ENCODE data around the gene PRIMA1.

PRIMA1 gene

GRCh38 chr14:93727917-93728650 lies 60.2 kb downstream of the PRIMA1 start:
- Histone ChIP-seq H3K27me3 (replicated peaks; ENCODE audit: control insufficient read depth, insufficient read depth, low read length) (no peaks in the 10 kb centered on the region), H3K4me1 (ENCODE audit: control insufficient read depth, insufficient read depth, low read length) (no peaks in the 10 kb centered on the region), H3K4me3 (ENCODE audit: low read length) (no peak overlapping the region), H3K9ac (ENCODE audit: low read length) (no peak overlapping the region), H3K9me3 (ENCODE audit: control insufficient read depth, low read length) (no peaks in the 10 kb centered on the region), H3K36me3 (ENCODE audit: control insufficient read depth, insufficient read depth, low read length, severe bottlenecking) (no peaks in the 10 kb centered on the region)
- DNase-seq (ENCODE audit: low read depth), result no peak

- no peak for DNase-seq (ENCODE audit: low read depth)
- Histone ChIP-seq H3K9ac (ENCODE audit: low read length) (no peak overlapping the region), H3K9me3 (ENCODE audit: control insufficient read depth, low read length) (no peaks in the 10 kb centered on the region), H3K4me1 (ENCODE audit: control insufficient read depth, insufficient read depth, low read length) (no peaks in the 10 kb centered on the region), H3K27me3 (replicated peaks; ENCODE audit: control insufficient read depth, insufficient read depth, low read length) (no peaks in the 10 kb centered on the region), H3K36me3 (ENCODE audit: control insufficient read depth, insufficient read depth, low read length, severe bottlenecking) (no peaks in the 10 kb centered on the region), H3K4me3 (ENCODE audit: low read length) (no peak overlapping the region)
Observed at GRCh38 chr14:93727039-93727740, 61.1 kb downstream of the PRIMA1 start.

DNA sequence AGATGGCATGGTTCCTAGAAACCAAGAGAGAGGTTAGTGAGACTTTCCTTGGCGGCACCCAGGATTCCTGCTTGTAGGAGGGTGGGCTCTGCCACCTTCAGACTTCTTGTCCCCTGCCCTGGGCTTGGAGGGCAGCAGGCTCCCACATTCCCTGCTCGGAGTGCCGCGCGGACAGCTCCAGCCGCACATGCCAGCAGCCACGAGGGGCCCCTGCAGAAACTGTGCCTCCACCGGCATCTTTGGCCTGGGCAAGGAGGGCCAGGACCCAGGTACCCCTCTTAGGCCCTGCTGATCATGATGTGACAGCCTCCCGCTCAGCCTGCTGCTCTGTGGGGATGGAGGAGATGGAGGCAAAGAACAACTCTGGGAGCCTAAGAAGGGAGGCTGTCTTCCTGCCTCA lies 62.3 kb downstream of the PRIMA1 start:
- Histone ChIP-seq H3K27me3 (replicated peaks; ENCODE audit: control insufficient read depth, insufficient read depth, low read length) (no peaks in the 10 kb centered on the region), H3K4me3 (ENCODE audit: low read length) (no peak overlapping the region), H3K36me3 (ENCODE audit: control insufficient read depth, insufficient read depth, low read length, severe bottlenecking) (no peaks in the 10 kb centered on the region), H3K9ac (ENCODE audit: low read length) (no peak overlapping the region), H3K4me1 (ENCODE audit: control insufficient read depth, insufficient read depth, low read length) (no peaks in the 10 kb centered on the region), H3K9me3 (ENCODE audit: control insufficient read depth, low read length) (no peaks in the 10 kb centered on the region)
- DNase-seq (ENCODE audit: low read depth), result no peak

- no peak overlapping the region for H3K9ac ChIP-seq (ENCODE audit: low read length)
- no peaks in the 10 kb centered on the region for H3K36me3 ChIP-seq (ENCODE audit: control insufficient read depth, insufficient read depth, low read length, severe bottlenecking)
- no peaks in the 10 kb centered on the region for H3K4me1 ChIP-seq (ENCODE audit: control insufficient read depth, insufficient read depth, low read length)
- no peak for DNase-seq (ENCODE audit: low read depth)
- no peaks in the 10 kb centered on the region for H3K27me3 ChIP-seq (replicated peaks; ENCODE audit: control insufficient read depth, insufficient read depth, low read length)
- no peak overlapping the region for H3K4me3 ChIP-seq (ENCODE audit: low read length)
- no peaks in the 10 kb centered on the region for H3K9me3 ChIP-seq (ENCODE audit: control insufficient read depth, low read length)
Observed at GRCh38 chr14:93725002-93725582, 63.2 kb downstream of the PRIMA1 start.

DNA sequence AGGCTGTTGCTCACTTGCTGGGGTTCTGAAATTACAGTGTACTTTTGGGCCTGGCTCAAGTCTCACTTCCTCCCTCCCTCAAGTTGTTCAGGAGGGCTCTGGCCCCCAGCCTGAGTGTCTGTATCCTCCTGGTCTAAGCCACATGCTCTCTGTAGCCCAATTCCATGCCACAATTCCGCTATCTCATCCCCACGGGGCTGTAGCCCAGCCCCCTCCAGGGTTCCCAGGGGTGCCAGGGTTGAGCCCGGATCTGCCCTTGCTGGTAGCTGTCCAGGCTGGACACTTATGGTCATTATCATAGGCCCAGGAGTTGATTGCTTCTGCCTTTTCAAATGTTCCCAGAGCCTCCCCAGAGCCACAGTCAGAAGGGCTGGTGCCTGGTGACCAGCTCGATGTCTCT lies 65.3 kb downstream of the PRIMA1 start:
- no peaks in the 10 kb centered on the region for H3K27me3 ChIP-seq (replicated peaks; ENCODE audit: control insufficient read depth, insufficient read depth, low read length)
- H3K9ac ChIP-seq (ENCODE audit: low read length), result no peak overlapping the region
- no peaks in the 10 kb centered on the region for H3K9me3 ChIP-seq (ENCODE audit: control insufficient read depth, low read length)
- no peak for DNase-seq (ENCODE audit: low read depth)
- no peaks in the 10 kb centered on the region for H3K4me1 ChIP-seq (ENCODE audit: control insufficient read depth, insufficient read depth, low read length)
- H3K4me3 ChIP-seq (ENCODE audit: low read length), result no peak overlapping the region
- no peaks in the 10 kb centered on the region for H3K36me3 ChIP-seq (ENCODE audit: control insufficient read depth, insufficient read depth, low read length, severe bottlenecking)

DNA sequence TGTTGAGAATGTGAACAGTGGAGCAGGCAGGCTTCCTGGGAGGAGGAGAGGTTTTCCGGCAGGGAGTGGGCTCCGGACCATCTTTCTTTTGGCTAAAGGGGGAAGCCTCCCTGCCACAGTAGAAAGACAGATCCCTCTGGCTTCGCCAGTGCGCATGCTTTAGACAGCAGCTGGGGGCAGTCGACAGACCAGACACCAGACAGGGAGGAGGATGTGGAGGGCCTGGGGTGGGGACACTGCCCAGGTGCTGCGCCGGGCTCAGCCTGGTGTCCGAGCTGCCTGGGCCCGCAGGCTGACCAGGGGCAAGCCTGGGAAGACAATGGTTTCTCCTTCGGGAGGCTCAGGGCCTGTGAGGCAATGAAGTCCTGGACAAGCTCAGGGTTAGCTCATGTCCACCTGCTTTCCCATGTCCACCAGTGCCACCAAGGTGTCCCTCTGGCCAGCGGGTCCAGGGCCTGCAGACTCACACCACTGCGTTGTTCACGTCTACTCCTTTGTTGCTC lies 67.3 kb downstream of the PRIMA1 start:
- Histone ChIP-seq H3K27me3 (replicated peaks; ENCODE audit: control insufficient read depth, insufficient read depth, low read length) (no peaks in the 10 kb centered on the region), H3K36me3 (ENCODE audit: control insufficient read depth, insufficient read depth, low read length, severe bottlenecking) (no peaks in the 10 kb centered on the region), H3K9ac (ENCODE audit: low read length) (no peak overlapping the region), H3K9me3 (ENCODE audit: control insufficient read depth, low read length) (no peaks in the 10 kb centered on the region), H3K4me3 (ENCODE audit: low read length) (no peak overlapping the region), H3K4me1 (ENCODE audit: control insufficient read depth, insufficient read depth, low read length) (no peaks in the 10 kb centered on the region)
- DNase-seq (ENCODE audit: low read depth), result no peak

GRCh38 chr14:93720076-93720815 lies 68.0 kb downstream of the PRIMA1 start:
- Histone ChIP-seq H3K4me1 (ENCODE audit: control insufficient read depth, insufficient read depth, low read length) (no peaks in the 10 kb centered on the region), H3K36me3 (ENCODE audit: control insufficient read depth, insufficient read depth, low read length, severe bottlenecking) (no peaks in the 10 kb centered on the region), H3K9me3 (ENCODE audit: control insufficient read depth, low read length) (no peaks in the 10 kb centered on the region), H3K4me3 (ENCODE audit: low read length) (no peak overlapping the region), H3K27me3 (replicated peaks; ENCODE audit: control insufficient read depth, insufficient read depth, low read length) (no peaks in the 10 kb centered on the region), H3K9ac (ENCODE audit: low read length) (no peak overlapping the region)
- DNase-seq (ENCODE audit: low read depth), result no peak

GRCh38 chr14:93719256-93719655 lies 69.0 kb downstream of the PRIMA1 start:
- Histone ChIP-seq H3K9me3 (ENCODE audit: control insufficient read depth, low read length) (no peaks in the 10 kb centered on the region), H3K36me3 (ENCODE audit: control insufficient read depth, insufficient read depth, low read length, severe bottlenecking) (no peaks in the 10 kb centered on the region), H3K27me3 (replicated peaks; ENCODE audit: control insufficient read depth, insufficient read depth, low read length) (peaks cover 3% of the 10 kb centered on the region), H3K4me1 (ENCODE audit: control insufficient read depth, insufficient read depth, low read length) (no peaks in the 10 kb centered on the region), H3K9ac (ENCODE audit: low read length) (no peak overlapping the region), H3K4me3 (ENCODE audit: low read length) (no peak overlapping the region)
- no peak for DNase-seq (ENCODE audit: low read depth)

- no peaks in the 10 kb centered on the region for H3K4me1 ChIP-seq (ENCODE audit: control insufficient read depth, insufficient read depth, low read length)
- no peaks in the 10 kb centered on the region for H3K36me3 ChIP-seq (ENCODE audit: control insufficient read depth, insufficient read depth, low read length, severe bottlenecking)
- peaks cover 9% of the 10 kb centered on the region for H3K27me3 ChIP-seq (replicated peaks; ENCODE audit: control insufficient read depth, insufficient read depth, low read length)
- H3K4me3 ChIP-seq (ENCODE audit: low read length), result no peak overlapping the region
- no peaks in the 10 kb centered on the region for H3K9me3 ChIP-seq (ENCODE audit: control insufficient read depth, low read length)
- DNase-seq (ENCODE audit: low read depth), result no peak
- no peak overlapping the region for H3K9ac ChIP-seq (ENCODE audit: low read length)
Observed at GRCh38 chr14:93717668-93718320, 70.5 kb downstream of the PRIMA1 start.

- H3K9ac ChIP-seq (ENCODE audit: low read length), result no peak overlapping the region
- no peaks in the 10 kb centered on the region for H3K9me3 ChIP-seq (ENCODE audit: control insufficient read depth, low read length)
- H3K36me3 ChIP-seq (ENCODE audit: control insufficient read depth, insufficient read depth, low read length, severe bottlenecking), result no peaks in the 10 kb centered on the region
- H3K4me3 ChIP-seq (ENCODE audit: low read length), result no peak overlapping the region
- no peak for DNase-seq (ENCODE audit: low read depth)
- no peaks in the 10 kb centered on the region for H3K4me1 ChIP-seq (ENCODE audit: control insufficient read depth, insufficient read depth, low read length)
- H3K27me3 ChIP-seq (replicated peaks; ENCODE audit: control insufficient read depth, insufficient read depth, low read length), result peaks cover 9% of the 10 kb centered on the region
Observed at GRCh38 chr14:93716746-93717667, 71.3 kb downstream of the PRIMA1 start.

Measured in adipocyte (in vitro differentiated cells).